Right atrium auricular region (tissue), 2 donors: ENCODE measurements around the gene PRMT6. TPM values are rescaled to one million over a fixed set of nuclear protein-coding genes. Genes with fewer than 3 reads are reported as not detected.

Experiments used
- DNase-seq: peaks from one replicate; pipeline ENCODE4 v3.0.0-alpha.2; 2019; ENCODE audit warnings: low spot score
- H3K27ac ChIP-seq, 2 donors: fragments of 200-600 bp; sonication (generic); 1 replicate in 1 of 2; 2 replicates in 1 of 2; pipeline ENCODE4 v1.5.1; 2016 to 2019
- H3K27me3 ChIP-seq, 2 donors: fragments of 200-600 bp; sonication (generic); one replicate each; pipeline versions ENCODE4 v1.5.1 to v1.6.0; 2017 to 2019
- H3K36me3 ChIP-seq: fragments of 200-600 bp; sonication (generic); one replicate; pipeline ENCODE4 v1.5.1; 2016
- H3K4me1 ChIP-seq, 2 donors: fragments of 200-600 bp; sonication (generic); one replicate each; pipeline versions ENCODE4 v1.5.1 to v1.6.0; 2017 to 2019
- H3K4me3 ChIP-seq, 2 donors: fragments of 200-600 bp; sonication (generic); 1 replicate in 1 of 2; 2 replicates in 1 of 2; pipeline ENCODE4 v1.5.1; 2017 to 2019; ENCODE audit warnings: mild to moderate bottlenecking in 1 of 2, moderate library complexity in 1 of 2
- H3K9me3 ChIP-seq, 2 donors: fragments of 200-600 bp; sonication (generic); one replicate each; pipeline ENCODE4 v1.5.1; 2019
- total RNA-seq, 2 donors: library from RNA; depleted of rRNA; stranded (reverse); fragments of >200 nt; gene quantifications; one replicate each; pipeline ENCODE4 v1.1.0, GENCODE V29; 2016
- TF ChIP-seq, protein P1 (sequence below), 2 donors: fragments of 200-600 bp; sonication (generic); IDR thresholded peaks; one replicate each; pipeline ENCODE4 v1.5.1; 2019; ENCODE audit warnings: antibody characterized with exemption in 2 of 2

The PRMT6 gene
- total RNA-seq: 1 to 10 TPM; 2.9 to 6.8 TPM

DNA sequence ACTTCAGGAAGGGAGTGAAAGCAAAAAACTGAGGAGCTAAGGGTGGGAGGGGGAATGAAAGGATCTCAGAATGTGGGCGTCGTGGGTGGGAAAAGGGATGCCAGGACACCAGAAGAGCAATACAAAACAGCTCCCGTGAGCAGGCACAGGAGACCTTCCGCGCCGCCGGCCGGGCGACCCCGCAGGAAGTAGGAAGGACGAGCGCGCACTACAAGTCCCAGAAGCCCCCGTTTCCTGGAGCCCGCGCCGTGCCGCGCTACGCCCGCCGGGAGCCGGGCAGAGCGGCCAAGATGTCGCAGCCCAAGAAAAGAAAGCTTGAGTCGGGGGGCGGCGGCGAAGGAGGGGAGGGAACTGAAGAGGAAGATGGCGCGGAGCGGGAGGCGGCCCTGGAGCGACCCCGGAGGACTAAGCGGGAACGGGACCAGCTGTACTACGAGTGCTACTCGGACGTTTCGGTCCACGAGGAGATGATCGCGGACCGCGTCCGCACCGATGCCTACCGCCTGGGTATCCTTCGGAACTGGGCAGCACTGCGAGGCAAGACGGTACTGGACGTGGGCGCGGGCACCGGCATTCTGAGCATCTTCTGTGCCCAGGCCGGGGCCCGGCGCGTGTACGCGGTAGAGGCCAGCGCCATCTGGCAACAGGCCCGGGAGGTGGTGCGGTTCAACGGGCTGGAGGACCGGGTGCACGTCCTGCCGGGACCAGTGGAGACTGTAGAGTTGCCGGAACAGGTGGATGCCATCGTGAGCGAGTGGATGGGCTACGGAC is at the start of gene PRMT6:
PRMT6 (plus strand) TSS at position 249 of the 771 bp plus-strand sequence; CDS start at position 291, 42 bp downstream.
- Histone ChIP-seq H3K27ac (peak within 1 kb of the TSS; percentile 85 to 89), H3K4me1 (peaks cover 0 to 14% of the 10 kb centered on the region in 2 donors), H3K27me3 (no peaks in the 10 kb centered on the region), H3K36me3 (no peaks in the 10 kb centered on the region), H3K9me3 (no peaks in the 10 kb centered on the region), H3K4me3 (peak within 1 kb of the TSS; percentile 92 to 94)
- DNase-seq: peak; percentile 84
- TF ChIP-seq, protein P1, sequence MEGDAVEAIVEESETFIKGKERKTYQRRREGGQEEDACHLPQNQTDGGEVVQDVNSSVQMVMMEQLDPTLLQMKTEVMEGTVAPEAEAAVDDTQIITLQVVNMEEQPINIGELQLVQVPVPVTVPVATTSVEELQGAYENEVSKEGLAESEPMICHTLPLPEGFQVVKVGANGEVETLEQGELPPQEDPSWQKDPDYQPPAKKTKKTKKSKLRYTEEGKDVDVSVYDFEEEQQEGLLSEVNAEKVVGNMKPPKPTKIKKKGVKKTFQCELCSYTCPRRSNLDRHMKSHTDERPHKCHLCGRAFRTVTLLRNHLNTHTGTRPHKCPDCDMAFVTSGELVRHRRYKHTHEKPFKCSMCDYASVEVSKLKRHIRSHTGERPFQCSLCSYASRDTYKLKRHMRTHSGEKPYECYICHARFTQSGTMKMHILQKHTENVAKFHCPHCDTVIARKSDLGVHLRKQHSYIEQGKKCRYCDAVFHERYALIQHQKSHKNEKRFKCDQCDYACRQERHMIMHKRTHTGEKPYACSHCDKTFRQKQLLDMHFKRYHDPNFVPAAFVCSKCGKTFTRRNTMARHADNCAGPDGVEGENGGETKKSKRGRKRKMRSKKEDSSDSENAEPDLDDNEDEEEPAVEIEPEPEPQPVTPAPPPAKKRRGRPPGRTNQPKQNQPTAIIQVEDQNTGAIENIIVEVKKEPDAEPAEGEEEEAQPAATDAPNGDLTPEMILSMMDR (IDR thresholded peaks at IDR 0.05): peak in 1 of 2 donors; percentile 12

DNA sequence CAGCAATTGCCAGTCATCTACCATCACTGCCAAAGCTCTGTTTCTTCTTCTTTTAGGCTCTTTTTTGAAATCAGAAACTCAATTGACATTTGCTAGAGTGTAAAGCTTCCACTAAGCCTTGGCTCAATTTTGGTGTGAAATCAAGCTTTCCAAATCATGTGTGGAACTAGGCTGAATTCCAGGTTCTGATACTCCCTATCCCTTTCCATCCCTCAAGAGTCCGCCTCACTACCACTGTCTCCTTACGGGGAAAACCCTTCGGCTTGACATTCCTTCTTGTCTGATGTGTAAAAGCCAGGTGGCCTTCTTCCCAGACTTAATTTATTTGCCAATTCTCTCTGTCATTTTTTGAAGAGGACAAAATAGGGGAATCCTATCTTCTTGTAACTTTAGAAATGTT is 47.2 kb upstream of the PRMT6 start:
- Histone ChIP-seq H3K27me3 (no peaks in the 10 kb centered on the region), H3K27ac (no peak overlapping the region)

DNA sequence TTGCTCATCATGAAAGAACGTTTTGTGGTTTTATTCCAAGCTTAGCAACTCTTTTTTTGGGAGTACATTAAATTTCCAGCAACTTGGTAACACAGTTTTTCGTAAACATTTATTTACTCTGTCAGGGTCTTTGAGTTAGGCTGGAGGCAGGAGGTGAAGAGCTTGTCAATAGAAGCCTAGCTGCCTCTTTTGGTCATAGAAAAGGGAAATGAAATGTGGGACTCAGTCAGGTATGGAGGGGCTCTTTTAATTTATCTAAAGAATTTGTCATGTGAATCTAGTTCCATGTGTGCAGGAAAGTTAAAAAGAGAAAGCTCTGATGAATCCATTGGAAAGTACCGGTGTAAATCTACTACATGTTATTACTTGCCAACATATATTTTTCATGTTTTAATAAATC is 45.9 kb upstream of the PRMT6 start:
- Histone ChIP-seq H3K4me1 (no peaks in the 10 kb centered on the region), H3K27me3 (no peaks in the 10 kb centered on the region), H3K36me3 (no peaks in the 10 kb centered on the region), H3K27ac (no peak overlapping the region), H3K9me3 (no peaks in the 10 kb centered on the region), H3K4me3 (no peak overlapping the region)
- TF ChIP-seq, protein P1 (IDR thresholded peaks at IDR 0.05): no peak
- no peak for DNase-seq

More for the DNA sequence above, 47.2 kb upstream of the PRMT6 start:
- DNase-seq: no peak
- Histone ChIP-seq H3K4me1 (no peaks in the 10 kb centered on the region), H3K4me3 (no peak overlapping the region), H3K36me3 (no peaks in the 10 kb centered on the region), H3K9me3 (no peaks in the 10 kb centered on the region)
- TF ChIP-seq, protein P1 (IDR thresholded peaks at IDR 0.05): no peak

DNA sequence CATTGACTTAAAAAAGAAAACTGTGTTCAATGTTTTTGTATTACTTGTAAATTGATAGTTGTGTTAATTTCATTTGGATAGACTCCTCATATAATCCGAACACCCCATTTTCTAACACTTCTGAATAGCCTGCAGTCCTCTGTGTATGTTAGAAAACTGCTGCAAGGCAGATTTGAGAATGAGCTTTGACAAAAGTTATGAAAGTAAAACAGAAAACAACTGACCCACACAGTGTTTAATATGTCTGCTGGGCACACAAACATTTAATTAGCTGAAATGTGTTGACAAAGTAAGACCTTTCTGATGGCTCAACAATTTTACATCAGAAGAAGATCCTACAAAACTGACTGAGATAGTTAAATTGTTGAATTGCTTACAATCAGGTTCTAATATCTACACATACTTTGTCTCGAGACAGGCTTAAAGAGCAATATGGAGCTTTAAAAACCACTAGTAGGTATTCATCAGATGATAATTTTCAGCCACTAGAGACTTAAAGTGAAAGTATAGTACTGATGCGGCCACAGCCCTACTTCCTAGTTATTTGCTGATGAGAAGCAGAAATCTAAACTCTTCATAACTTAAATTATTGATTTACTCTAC is 40.0 kb upstream of the PRMT6 start:
- DNase-seq: no peak
- no peaks in the 10 kb centered on the region for H3K4me1 ChIP-seq
- no peaks in the 10 kb centered on the region for H3K9me3 ChIP-seq
- H3K27me3 ChIP-seq: no peaks in the 10 kb centered on the region
- TF ChIP-seq, protein P1 (IDR thresholded peaks at IDR 0.05): no peak
- no peak overlapping the region for H3K4me3 ChIP-seq
- H3K27ac ChIP-seq: no peak overlapping the region
- no peaks in the 10 kb centered on the region for H3K36me3 ChIP-seq

DNA sequence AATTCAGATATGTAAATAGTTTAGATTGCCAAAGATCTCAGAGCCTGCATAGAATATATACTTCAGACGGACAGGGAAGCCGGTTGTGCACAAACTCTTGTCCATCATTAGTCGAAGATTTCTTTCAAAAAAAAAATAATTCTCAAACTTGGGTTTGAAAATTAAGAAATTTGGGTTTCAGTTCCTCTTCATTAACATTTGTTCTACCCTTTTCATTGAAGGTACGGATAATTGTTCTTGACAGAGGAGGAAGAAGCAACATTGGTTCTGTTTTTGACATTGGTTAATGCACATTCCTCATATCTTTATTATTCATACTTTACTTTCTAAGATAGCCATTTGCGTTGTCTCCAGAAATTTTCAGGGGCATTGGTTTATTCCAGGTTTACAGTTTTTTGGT is 38.0 kb upstream of the PRMT6 start:
- no peak overlapping the region for H3K27ac ChIP-seq
- no peaks in the 10 kb centered on the region for H3K27me3 ChIP-seq
- no peaks in the 10 kb centered on the region for H3K36me3 ChIP-seq
- DNase-seq: no peak
- no peak overlapping the region for H3K4me3 ChIP-seq
- H3K9me3 ChIP-seq: no peaks in the 10 kb centered on the region
- TF ChIP-seq, protein P1 (IDR thresholded peaks at IDR 0.05): no peak
- H3K4me1 ChIP-seq: no peaks in the 10 kb centered on the region
